ENCODE measurements around the gene EIF3B. TPM values are rescaled to one million over a fixed set of nuclear protein-coding genes. Genes with fewer than 3 reads are reported as not detected.

The EIF3B gene
- total and polyA plus RNA-seq, 8 donors = 91.4 to 168 (median 153) TPM

- ATAC-seq (no peak), DNase-seq (no peak)
- Histone ChIP-seq H3K27ac (no peak overlapping the region), H3K4me3 (no peak overlapping the region), H3K27me3 (no peaks in the 10 kb centered on the region), H3K9me3 (no peaks in the 10 kb centered on the region), H3K4me1 (peaks cover 8 to 43% of the 10 kb centered on the region in 2 donors), H3K36me3 (no peaks in the 10 kb centered on the region)
- intact Hi-C loops (cut with DNase I) = no loop called here
- no peak for TF ChIP-seq CTCF (IDR thresholded peaks at IDR 0.05)
Measured at GRCh38 chr7:2398506-2398905, 43.9 kb downstream of the EIF3B start.

- Histone ChIP-seq H3K36me3 (no peaks in the 10 kb centered on the region), H3K27me3 (no peaks in the 10 kb centered on the region), H3K4me3 (no peak overlapping the region), H3K9me3 (no peaks in the 10 kb centered on the region), H3K27ac (peak overlapping the region; percentile 49 to 75), H3K4me1 (peaks cover 15 to 56% of the 10 kb centered on the region in 2 donors)
- ATAC-seq (peak; percentile 23), DNase-seq (peak; percentile 62 to 87 (median 80))
- intact Hi-C loops (cut with DNase I) = no loop called here
- TF ChIP-seq CTCF (IDR thresholded peaks at IDR 0.05) = no peak
Measured at GRCh38 chr7:2399848-2400587, 45.4 kb downstream of the EIF3B start.

GRCh38 chr7:2402687-2403013, 48.0 kb downstream of the EIF3B start:
- intact Hi-C loops (cut with DNase I) = no loop called here
- peaks cover 17 to 81% of the 10 kb centered on the region in 2 donors for H3K4me1 ChIP-seq
- H3K36me3 ChIP-seq = no peaks in the 10 kb centered on the region
- TF ChIP-seq CTCF (IDR thresholded peaks at IDR 0.05) = no peak
- peak overlapping the region; percentile 43 to 86 for H3K4me3 ChIP-seq
- H3K27ac ChIP-seq = peak overlapping the region in 1 of 2 donors; percentile 16
- H3K27me3 ChIP-seq = no peaks in the 10 kb centered on the region
- no peaks in the 10 kb centered on the region for H3K9me3 ChIP-seq
- DNase-seq (peak in 1 of 4 donors; percentile 16), ATAC-seq (no peak)

DNA sequence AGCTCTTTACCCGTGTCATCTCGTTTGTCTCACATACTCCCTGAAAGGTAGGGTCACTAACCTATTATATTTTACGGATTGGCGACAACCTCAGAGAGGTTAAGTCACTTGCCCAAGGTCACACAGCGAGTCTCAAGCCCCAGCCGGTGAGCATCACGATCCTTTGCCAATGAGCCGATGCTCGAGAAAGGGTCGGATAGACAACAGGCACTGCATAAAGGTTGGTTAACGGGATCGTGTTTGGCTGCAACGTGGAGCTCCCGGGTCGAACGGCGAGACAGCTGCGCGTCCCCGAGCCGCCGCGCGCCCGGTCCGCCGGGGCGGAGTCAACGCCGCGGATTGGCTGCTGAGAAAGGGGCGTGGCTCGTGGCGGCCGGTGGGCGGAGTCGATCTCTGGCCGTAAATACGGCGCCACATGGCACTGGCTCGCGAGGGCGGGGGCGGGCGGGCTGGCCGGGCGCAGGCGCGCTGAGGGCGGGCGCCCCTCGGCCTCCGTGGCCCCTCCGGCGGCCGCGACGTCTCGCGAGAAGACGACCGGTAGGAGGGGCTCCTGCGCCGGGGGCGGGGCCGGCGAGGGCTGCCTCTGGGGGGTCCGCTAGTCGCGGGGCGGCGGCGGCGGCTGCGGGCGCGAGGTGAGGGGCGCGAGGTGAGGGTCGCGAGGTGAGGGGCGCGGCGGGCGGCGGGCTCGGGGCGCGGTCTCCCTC, 48.5 kb downstream of the EIF3B start, which contains the start of gene CHST12:
CHST12 (plus strand) TSS at position 598 of the 704 bp plus-strand sequence. CDS start 29,029 bp downstream, outside the sequence.
- peak; percentile 89 for ATAC-seq
- Histone ChIP-seq H3K36me3 (no peaks in the 10 kb centered on the region), H3K27ac (peak within 1 kb of the TSS; percentile 45 to 70), H3K4me1 (peaks cover 17 to 84% of the 10 kb centered on the region in 2 donors), H3K27me3 (no peaks in the 10 kb centered on the region), H3K9me3 (no peaks in the 10 kb centered on the region), H3K4me3 (peak within 1 kb of the TSS; percentile 78 to 86)
- no peak for TF ChIP-seq CTCF (IDR thresholded peaks at IDR 0.05)
- peak; percentile 91 to 97 (median 96) for DNase-seq
- intact Hi-C loops (cut with DNase I) = no loop called here

Data from left lung (tissue), 10 donors.